ENCODE measurements around the gene FAM83E.

The FAM83E gene

DNA sequence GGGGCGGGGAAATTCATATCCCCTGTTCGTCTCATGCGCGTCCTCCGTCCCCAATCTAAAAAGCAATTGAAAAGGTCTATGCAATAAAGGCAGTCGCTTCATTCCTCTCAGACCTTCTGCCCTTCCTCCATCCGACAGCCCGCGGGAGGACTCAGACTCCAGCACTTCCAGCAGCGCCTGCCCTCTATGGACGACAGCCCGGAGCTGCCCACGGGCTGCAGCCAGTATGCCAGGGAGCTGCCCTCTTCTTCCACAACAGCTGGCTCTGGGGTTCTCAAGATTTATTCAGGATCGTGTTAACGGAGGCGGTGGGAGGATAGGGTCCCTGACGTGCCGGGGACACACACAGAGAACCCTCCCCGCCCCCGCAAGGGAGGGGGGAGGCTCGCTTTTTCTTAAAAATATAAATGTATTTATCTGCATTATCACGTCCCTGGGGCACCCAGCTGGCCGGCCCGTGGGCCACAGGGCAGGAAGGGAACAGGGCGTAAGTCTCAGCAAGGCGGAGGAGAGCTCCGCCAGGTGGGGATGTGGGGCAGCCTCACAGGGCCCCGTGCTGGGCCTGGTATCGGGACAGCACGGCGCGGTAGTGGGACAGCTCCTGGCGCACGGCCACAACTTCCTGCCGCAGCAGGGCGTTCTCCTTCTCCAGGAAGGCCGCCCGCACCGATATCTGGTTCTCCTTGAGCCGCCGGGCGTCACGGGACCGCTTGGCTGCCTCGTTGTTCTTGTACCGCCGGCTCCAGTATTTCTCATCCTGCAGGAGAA lies 15.6 kb upstream of the FAM83E start:
- in situ Hi-C loops (cut with MboI; ENCODE audit: low pct_unique_long_range_greater_than_20kb, low sequenced_read_pairs), result no loop called here
- no peak for DNase-seq

DNA sequence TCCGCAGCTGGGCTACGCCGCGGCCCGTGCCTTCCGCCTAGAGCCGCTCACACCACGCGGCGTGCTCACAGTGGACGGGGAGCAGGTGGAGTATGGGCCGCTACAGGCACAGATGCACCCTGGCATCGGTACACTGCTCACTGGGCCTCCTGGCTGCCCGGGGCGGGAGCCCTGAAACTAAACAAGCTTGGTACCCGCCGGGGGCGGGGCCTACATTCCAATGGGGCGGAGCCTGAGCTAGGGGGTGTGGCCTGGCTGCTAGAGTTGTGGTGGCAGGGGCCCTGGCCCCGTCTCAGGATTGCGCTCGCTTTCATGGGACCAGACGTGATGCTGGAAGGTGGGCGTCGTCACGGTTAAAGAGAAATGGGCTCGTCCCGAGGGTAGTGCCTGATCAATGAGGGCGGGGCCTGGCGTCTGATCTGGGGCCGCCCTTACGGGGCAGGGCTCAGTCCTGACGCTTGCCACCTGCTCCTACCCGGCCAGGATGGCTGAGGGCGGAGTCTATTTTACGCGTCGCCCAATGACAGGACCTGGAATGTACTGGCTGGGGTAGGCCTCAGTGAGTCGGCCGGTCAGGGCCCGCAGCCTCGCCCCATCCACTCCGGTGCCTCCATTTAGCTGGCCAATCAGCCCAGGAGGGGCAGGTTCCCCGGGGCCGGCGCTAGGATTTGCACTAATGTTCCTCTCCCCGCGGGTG lies 14.9 kb upstream of the FAM83E start:
- in situ Hi-C loops (cut with MboI; ENCODE audit: low pct_unique_long_range_greater_than_20kb, low sequenced_read_pairs), result no loop called here
- DNase-seq, result no peak

DNA sequence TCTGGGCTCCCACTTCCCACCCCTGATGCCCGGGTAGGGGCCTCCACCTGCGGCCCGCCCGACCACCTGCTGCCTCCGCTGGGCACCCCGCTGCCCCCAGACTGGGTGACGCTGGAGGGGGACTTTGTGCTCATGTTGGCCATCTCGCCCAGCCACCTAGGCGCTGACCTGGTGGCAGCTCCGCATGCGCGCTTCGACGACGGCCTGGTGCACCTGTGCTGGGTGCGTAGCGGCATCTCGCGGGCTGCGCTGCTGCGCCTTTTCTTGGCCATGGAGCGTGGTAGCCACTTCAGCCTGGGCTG lies 14.4 kb upstream of the FAM83E start:
- DNase-seq, result no peak
- in situ Hi-C loops (cut with MboI; ENCODE audit: low pct_unique_long_range_greater_than_20kb, low sequenced_read_pairs), result no loop called here

DNA sequence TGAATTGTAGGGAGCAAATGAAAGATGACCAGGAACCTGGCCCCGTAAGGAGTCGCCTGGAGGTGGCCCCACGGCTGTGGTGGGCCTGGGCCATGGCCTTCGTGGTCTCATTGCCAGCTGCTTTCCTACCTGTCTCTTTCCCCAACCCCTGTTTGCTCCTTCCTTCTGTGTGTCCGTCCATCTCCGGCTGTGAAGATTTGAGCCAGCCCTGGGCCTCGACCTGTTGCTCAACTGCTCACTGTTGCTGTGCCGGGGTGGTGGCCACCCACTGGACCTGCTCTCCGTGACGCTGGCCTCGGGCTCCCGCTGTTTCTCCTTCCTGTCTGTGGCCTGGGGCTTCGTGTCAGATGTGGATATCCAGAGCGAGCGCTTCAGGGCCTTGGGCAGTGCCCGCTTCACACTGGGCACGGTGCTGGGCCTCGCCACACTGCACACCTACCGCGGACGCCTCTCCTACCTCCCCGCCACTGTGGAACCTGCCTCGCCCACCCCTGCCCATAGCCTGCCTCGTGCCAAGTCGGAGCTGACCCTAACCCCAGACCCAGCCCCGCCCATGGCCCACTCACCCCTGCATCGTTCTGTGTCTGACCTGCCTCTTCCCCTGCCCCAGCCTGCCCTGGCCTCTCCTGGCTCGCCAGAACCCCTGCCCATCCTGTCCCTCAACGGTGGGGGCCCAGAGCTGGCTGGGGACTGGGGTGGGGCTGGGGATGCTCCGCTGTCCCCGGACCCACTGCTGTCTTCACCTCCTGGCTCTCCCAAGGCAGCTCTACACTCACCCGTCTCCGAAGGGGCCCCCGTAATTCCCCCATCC lies 13.8 kb upstream of the FAM83E start:
- in situ Hi-C loops (cut with MboI; ENCODE audit: low pct_unique_long_range_greater_than_20kb, low sequenced_read_pairs), result no loop called here
- DNase-seq, result no peak

DNA sequence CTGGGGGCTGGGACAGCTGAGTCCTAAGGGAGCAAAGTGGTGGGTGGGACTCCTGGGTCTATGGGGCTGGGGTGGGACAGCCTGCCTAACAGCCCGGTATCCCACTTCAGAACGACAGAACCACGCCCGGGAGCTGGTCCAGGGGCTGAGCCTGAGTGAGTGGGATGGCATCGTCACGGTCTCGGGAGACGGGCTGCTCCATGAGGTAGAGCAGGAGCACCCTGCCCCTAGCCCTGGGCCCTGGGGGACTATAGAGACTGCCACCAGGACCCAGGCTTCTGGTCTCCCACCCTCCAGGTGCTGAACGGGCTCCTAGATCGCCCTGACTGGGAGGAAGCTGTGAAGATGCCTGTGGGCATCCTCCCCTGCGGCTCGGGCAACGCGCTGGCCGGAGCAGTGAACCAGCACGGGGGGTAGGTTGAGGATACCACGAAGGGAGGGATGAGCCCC lies 13.0 kb upstream of the FAM83E start:
- in situ Hi-C loops (cut with MboI; ENCODE audit: low pct_unique_long_range_greater_than_20kb, low sequenced_read_pairs), result no loop called here
- no peak for DNase-seq

DNA sequence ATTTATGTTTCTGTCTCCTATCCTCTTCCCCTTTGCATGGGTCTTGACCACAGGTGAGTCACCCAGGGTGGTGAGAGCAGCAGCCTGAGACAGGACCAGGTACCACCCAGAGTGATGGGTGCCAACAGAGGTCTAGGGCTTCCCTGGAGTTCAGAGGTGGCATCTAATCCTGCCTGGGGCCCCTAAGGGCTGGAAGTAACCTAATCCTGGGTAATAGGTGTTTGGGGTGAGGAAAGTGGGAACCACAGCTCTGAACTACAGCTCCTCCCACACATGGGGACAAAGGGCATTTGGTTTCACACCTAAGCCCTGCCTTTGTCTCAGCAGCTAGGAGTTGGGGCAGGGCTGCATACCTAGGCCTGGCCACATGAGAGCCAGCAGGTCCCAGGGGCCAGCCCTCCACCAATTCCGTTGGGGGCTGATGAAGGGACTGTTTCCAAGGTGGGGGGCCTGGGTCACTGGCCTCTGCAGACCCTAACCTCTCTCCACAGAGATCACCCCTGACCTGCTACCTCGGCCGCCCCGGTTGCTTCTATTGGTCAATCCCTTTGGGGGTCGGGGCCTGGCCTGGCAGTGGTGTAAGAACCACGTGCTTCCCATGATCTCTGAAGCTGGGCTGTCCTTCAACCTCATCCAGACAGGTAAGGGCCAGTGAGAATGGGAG lies 12.5 kb upstream of the FAM83E start:
- in situ Hi-C loops (cut with MboI; ENCODE audit: low pct_unique_long_range_greater_than_20kb, low sequenced_read_pairs), result no loop called here
- no peak for DNase-seq

DNA sequence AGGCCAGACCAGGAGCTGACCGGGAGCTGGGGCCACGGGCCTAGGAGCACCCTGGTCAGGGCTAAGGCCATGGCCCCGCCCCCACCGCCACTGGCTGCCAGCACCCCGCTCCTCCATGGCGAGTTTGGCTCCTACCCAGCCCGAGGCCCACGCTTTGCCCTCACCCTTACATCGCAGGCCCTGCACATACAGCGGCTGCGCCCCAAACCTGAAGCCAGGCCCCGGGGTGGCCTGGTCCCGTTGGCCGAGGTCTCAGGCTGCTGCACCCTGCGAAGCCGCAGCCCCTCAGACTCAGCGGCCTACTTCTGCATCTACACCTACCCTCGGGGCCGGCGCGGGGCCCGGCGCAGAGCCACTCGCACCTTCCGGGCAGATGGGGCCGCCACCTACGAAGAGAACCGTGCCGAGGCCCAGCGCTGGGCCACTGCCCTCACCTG lies 11.0 kb upstream of the FAM83E start:
- DNase-seq, result no peak
- in situ Hi-C loops (cut with MboI; ENCODE audit: low pct_unique_long_range_greater_than_20kb, low sequenced_read_pairs), result no loop called here

DNA sequence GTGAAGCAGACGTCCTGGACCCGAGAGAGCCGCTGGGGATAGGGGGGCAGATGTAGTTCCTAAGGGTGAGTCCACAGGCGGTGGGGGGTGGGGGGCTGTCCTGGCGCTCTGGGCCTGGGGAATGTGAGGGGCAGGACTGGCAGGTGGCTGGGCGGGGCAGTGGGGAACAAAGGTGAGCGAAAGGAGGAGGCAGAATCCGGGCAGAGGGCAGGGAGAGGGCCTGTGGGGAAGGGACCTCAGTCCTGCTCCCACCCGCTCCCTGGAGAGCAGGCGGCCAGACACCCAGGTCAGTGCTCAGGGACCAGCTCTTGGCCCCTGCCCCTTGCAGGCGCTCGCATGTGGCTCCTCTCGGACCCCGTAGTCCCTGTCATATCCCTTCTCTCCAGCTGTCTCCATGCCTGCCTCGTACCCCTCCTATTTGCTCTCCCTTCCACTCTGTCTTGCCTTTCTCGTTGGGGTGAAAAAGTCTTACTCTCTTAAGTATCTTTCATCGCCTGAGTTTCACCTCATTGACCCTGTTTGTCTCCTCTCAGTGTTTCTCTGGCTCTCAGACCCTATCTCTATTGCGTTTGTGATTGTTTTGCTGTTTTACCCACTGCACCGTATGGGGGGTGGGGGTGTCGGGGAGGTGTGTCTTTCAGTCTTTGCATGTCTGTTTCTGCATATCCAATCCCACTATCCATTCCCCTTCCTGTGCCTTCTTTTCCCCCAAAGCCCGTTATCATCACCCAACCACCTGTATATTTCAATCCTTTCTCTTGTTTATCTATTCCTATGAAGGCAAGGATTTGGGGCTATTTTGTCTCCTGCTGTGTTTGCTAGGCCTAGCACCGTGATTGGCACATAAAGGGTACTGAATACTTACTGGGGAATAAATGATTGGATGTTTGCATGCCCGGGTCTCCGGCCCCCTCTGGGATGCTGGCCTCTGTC lies 10.2 kb upstream of the FAM83E start:
- in situ Hi-C loops (cut with MboI; ENCODE audit: low pct_unique_long_range_greater_than_20kb, low sequenced_read_pairs), result no loop called here
- no peak for DNase-seq

DNA sequence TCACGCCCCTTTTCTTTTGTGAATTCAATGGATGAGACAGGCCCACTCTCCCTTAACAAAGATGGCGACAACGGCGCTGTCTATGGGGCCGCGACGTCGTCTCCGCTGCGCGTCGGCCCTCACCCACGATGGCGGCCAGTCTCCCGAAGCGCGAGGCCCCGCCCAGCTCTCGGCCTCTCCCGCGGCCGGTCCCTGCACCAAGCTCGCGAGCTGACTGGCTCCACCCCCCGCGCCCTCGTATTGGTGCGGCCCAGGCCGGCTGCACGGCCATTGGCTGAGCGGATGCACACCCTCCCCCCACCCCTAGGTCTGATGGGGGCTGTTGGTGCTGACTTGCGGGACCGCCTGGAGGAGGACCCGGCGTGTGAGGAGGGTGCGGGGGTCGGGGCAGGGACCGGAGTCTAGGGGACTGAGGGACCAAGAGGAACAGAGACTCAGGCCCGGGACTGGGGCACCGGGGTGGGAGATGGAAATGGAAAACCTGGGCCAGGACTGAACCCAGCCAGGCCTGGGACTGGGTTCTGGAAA lies 9.3 kb upstream of the FAM83E start:
- DNase-seq, result peak; percentile 97
- in situ Hi-C loops (cut with MboI; ENCODE audit: low pct_unique_long_range_greater_than_20kb, low sequenced_read_pairs), result no loop called here

DNA sequence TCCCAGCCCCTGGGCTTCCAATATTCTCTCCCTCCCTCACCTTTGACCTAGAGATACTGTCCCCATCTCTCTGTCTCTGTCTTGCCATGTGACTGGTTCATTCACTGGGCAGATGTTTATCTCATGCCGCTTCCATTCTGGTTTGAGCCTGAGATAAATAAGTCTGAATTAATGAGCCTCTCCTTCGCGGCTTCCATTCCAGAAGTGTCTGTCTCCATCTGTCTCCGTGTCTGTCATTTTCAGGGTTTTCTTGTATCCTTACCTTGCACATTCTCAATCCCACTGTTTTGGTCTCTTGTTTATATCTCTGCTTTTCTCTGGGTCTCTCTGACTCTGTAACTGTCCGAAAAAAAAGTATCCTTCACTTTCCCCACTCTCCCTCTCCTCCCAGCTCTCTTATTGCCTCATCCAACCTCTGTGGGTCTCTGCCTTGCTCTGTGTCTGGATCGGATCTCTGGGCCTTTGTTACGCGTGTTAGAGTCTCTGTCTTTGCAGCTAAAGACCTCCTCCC lies 8.7 kb upstream of the FAM83E start:
- DNase-seq, result no peak
- in situ Hi-C loops (cut with MboI; ENCODE audit: low pct_unique_long_range_greater_than_20kb, low sequenced_read_pairs), result no loop called here

DNA sequence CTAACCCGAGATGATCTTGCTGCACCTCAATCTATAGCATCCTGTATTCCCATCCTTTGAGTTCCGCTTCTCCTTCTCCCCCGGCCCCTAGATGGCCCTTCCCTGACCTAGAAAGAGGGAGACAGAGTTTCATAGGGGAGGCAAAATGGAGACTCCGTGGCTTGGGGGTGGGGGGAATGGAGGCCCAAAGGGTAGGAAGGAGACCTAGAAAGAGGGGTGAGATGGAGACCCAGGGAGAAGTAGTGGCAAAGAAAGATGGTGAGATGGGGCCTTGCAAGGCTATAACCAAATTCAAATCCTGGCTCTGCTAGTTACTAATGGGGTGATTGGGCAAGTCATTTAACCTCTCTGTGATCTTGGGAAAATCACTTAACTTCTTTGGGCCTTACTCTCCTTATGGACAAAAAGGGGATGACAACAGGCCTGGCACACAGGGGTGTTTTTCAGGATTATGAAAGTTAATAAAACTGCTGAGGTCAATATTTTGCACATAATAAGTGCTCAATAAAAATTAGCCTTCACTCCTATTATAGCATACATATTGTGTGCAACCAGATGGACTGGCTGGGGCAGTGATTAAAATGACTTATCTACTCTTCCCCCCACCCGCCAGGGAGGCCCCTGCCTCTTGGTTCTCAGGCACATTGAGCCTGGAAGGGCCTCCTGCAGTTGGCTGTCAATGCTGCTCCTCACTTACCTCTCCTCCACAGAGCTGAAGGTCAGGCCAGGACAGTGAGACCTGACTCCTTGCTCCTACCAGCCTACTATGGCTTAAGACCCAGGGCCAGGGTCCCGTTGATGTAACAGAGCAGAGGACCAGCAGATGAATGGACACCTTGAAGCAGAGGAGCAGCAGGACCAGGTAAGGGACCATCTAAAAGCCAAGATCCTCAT lies 5.1 kb upstream of the FAM83E start:
- DNase-seq, result no peak
- in situ Hi-C loops (cut with MboI; ENCODE audit: low pct_unique_long_range_greater_than_20kb, low sequenced_read_pairs), result no loop called here

DNA sequence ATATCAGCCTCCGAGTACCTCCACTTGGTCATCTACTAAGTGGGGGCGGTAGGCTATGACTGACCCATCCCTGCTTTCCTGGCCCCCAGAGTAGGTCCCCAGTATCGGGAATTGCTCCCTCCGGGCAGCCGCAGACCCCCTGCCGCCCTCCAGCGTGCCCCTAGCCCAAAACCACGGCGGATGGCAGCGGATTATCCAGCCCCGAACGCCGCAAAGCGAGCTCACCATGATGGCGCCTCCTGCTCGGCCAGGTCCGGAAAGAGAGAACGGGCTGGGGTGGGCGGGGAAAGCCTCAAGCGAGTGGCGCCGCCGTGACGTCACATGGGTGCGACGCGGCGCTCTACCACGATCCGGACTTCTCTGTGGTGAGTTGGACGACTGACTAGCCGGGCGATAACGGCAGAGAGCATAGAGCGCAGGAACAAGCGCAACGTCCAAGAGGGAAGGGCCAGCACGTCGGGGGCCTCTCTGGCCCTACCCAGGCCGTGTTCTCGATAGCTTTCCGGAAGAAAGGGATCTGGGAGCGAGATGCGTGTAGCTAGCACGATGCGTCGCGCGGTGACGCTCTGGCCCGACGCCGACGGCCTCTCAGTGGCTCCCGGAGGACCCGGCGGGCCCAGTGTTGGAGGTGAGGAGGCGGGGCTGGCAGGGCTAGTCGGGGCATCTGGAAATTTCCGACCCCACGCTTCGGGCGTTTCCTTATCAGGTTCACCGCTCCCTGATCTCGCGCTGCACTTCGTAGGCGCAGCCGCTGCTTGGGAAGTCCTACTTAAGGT lies 4.2 kb upstream of the FAM83E start, which contains the start of the genes RPL18 and SPHK2:
Gene RPL18, minus strand, starts transcription at position 263 of the 776 bp plus-strand sequence. Its CDS starts 35 bp downstream, at position 228.
Gene SPHK2, plus strand, starts transcription at position 591 of the 776 bp plus-strand sequence. CDS start 1,009 bp downstream, outside the sequence.
- in situ Hi-C loops (cut with MboI; ENCODE audit: low pct_unique_long_range_greater_than_20kb, low sequenced_read_pairs), result no loop called here
- DNase-seq, result peak; percentile 99

DNA sequence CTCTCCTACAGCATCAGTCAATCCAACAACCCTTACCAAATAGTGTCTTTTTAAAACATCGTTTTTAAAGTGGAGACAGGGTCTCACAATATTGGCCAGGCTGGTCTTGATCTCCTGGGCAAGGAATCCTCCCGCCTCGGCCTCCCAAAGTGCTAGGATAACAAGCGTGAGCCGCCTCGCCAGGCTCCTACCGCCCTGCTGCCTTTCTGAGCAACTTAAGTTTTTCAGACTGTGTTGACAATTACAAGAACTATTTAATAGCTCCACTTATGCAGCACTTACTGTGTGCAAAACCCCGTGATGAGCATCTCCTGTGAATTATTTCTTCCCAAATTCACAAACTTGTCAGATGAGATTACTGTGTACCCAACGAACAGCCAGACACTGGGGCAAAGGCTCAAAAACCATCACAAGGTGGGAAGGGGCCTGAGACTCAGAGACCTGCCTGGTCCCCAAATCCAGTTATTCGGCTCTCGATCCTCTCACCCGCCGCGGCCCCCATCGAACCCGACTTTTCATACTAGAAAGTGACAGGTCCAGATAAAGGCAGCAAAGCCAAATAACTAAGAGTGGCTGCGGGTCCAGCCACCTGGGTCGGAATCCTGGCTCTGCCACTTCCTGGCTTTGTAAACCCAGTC lies 3.5 kb upstream of the FAM83E start:
- DNase-seq, result no peak
- in situ Hi-C loops (cut with MboI; ENCODE audit: low pct_unique_long_range_greater_than_20kb, low sequenced_read_pairs), result no loop called here

DNA sequence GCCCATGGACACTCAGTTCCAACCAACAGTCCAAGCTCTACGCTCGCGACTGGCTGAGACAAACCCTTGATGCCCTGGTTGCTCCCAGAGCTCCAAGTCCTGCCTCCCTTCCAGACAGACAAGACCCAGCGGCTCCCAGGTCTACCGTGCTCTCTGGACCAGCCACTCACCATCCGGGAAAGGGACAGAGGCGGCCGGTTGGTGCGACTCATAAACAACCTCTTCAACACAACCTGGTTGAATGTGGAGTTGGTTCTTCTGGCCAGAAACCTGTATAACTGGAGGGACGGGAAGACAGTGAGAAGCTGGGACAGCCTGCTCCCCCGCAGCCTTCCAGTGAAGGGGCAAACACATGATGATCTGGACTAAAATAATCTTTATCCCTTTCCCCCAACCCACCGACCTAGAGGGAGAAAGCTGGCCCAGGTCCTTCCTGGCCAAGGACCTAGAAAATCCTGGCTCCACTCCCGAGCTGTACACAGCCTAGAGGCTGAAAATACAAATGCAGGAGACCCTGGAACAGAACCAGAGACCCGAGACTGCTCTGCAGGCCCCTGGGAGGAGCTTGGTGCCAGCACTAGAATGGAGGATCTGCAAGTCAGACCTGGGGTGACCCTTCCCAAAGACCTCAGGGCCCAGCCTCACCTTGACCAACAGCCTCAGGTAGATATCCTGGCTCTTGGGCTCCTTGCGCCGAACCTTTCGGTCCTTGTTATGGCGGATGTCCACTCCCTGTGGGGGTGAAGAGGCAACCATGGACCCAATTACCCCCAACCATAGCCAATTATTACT lies 2.5 kb upstream of the FAM83E start:
- no peak for DNase-seq
- in situ Hi-C loops (cut with MboI; ENCODE audit: low pct_unique_long_range_greater_than_20kb, low sequenced_read_pairs), result no loop called here

DNA sequence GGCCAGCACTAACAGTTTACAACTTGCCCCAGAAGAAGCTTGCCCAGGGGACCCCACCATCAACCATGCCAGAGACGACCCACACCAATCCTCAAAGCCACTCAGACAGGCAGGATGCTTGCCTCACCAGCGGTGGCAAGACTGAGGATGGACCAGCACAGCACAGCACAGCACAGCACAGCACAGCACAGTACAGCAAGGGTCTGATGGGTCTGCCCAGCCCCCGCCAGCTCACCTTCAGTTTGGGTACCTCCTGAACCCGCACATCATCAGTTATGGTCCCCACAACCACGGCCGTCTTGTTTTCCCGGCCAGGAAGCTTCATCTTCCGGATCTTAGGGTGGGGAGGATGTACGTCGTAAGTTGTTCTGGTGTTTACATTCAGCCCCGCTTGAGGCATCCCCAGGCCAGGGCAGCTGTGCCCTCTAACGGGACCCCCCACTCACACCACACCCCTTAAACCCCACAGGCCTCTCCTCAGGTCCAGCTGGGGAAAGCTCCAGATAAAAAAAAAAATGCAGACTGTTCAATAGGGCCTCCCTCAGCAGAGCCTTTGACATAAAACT lies 1.7 kb upstream of the FAM83E start:
- no peak for DNase-seq
- in situ Hi-C loops (cut with MboI; ENCODE audit: low pct_unique_long_range_greater_than_20kb, low sequenced_read_pairs), result no loop called here

Data from KBM-7 (cell line).